GM18526 (cell line): ENCODE data around the gene PRR14L.
A peak's percentile ranks its signal among the peaks of the same experiment; 100 is the strongest.

ENCODE experiments used
- POLR2A ChIP-seq: IDR thresholded peaks from 3 replicates; pipeline ENCODE4 v1.6.1; 2011; ENCODE audit not compliant: insufficient read length; ENCODE audit errors: extremely low read depth

The PRR14L gene

GRCh38 chr22:31654408-31654807, 95.5 kb downstream of the PRR14L start:
- no peak for TF ChIP-seq POLR2A

DNA sequence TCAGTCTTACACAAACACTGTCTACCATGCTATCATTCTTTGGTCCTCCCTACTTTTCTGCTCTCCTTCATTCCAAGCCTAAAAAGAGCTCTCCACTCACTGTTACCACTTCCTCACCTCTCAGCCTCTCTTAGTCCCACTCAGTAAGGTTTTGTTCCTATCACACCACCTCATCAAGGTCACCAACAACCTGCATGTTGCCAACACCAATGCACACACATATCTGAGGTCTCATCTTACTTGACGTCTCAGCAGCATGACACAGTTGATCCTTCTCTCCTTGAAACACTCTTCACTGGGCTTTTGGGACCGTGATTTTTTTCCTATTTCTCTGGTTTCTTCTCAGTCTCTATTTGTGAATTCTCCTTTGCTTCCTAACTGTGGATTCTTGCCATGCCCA, 96.0 kb downstream of the PRR14L start:
- TF ChIP-seq POLR2A: no peak

DNA sequence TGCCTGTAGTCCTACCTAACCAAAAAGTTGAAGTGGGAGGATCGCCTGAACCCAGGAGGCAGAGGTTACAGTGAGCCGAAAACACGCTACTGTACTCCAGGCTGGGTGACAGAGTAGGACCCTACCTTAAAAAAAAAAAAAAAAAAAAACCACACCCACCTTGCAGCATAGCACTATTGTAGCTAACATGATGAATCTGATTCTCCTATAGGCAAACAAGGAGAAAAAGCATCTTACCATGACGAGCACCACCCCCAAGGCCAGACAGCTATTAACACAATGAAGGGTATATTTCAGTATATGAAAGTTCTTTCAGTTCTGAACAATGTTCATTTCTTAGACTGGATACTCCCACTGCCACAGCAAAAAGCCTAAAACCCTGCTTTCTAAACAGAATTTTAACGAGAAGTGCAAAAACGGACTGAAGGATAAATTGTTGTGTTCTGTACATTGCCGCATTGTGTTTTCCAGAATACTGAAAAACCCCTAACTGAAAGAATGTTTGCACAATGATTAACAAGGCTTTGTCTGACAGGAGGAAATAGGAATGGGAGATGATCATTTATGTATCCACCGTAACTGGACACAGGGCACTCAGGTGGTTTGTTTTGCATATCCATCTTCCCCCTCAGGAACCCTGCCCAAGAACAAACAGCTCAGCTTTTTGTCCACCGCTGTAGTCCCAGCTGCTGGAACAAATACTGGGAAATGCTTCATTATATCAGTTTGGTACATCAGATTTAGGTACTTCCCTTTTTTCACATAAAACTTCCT, 96.8 kb downstream of the PRR14L start:
- no peak for TF ChIP-seq POLR2A

- TF ChIP-seq POLR2A: no peak
Observed at GRCh38 chr22:31652088-31652487, 97.8 kb downstream of the PRR14L start.

- TF ChIP-seq POLR2A: no peak
Observed at GRCh38 chr22:31651664-31652063, 98.3 kb downstream of the PRR14L start.

- no peak for TF ChIP-seq POLR2A
Observed at GRCh38 chr22:31650391-31650790, 99.5 kb downstream of the PRR14L start.

- no peak for TF ChIP-seq POLR2A
Observed at GRCh38 chr22:31647523-31648320, 102.2 kb downstream of the PRR14L start.

- TF ChIP-seq POLR2A: no peak
Observed at GRCh38 chr22:31647066-31647465, 102.9 kb downstream of the PRR14L start.

DNA sequence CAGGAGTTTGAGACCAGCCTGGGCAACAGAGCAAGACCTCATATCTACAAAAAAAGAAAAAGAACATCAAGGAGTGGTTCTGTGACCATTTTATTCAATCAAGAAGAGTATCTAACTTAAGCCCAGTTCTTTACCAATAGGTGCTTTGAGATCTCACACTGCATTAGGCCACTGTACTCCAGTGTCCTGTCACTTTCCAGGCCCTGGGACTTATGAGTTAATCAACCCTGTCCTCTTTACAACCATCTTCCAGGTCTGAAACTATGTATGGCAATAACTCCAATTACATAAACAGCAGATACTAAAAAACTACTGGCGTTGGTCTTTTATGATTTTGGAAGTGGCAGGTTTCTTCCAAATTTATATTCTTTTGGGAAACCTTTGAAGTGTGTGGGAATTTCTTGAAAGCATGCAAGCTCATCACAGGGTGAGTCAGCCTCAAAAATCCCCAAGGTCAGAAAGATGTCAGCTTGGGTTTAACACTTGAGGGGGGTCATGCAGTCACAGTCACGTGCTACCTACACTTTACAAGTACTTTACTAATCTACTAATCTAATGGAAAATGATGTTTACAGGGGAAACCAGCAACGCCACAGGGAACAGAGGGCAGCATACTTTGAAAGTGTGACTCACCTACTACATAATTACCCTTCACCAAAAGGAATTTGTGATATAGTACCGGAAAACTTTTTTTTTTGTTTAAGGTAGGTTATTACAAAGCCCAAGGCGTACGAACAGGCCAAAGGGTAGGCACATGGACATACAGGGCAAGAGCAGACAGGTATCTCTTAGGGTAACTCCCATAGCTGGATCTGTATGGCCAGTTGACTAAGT, 103.5 kb downstream of the PRR14L start:
- TF ChIP-seq POLR2A: no peak

DNA sequence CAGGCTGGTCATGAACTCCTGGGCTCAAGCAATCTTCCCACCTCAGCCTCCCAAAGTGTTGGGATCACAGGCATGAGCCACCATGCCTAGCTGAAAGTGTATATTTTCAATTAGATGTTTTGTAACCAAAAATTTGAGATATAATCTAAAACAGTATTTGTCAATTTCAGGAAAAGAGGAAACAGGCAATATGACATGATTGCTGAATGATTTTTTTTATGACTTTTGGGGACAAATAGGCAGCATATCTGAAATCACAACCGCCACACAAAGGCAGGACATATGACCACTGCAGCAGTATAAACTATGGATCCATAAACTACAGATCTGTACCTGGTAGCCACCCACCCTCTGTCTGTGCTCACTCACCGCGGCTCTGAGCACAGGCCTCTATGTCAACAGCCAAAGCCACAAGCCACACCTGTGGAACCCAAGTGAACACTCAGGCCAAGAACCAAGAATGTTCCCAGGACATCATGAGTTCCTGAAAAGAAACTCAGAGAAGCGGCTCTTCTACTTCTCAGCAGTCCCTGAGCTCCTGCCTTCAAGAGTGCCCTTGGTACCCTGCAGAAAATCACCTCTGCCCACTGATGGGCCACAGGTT, 110.4 kb downstream of the PRR14L start:
- TF ChIP-seq POLR2A: no peak

GRCh38 chr22:31637891-31638618, 111.9 kb downstream of the PRR14L start:
- peak; percentile 63 for TF ChIP-seq POLR2A

DNA sequence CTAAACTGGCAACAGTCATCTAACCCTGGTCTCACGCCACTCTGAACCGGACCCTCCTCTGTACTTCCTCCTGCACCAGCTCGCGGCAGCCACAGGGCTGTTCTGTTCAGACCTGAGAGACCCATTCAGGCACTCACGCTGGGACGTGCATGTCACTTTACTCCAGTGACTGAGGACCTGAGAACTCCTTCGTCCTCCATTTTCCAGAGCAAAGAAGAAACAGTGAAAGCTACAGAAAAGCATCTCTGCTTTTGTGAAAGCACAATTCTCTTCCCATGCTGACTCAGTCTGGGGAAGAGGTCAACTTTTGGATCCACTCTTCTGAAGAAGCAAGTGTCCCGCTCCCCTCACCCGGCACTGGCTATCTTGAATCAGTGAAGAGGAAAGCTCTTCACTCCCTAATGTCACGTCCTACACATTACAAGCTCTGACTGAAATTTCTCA, 112.5 kb downstream of the PRR14L start:
- TF ChIP-seq POLR2A: peak; percentile 60

DNA sequence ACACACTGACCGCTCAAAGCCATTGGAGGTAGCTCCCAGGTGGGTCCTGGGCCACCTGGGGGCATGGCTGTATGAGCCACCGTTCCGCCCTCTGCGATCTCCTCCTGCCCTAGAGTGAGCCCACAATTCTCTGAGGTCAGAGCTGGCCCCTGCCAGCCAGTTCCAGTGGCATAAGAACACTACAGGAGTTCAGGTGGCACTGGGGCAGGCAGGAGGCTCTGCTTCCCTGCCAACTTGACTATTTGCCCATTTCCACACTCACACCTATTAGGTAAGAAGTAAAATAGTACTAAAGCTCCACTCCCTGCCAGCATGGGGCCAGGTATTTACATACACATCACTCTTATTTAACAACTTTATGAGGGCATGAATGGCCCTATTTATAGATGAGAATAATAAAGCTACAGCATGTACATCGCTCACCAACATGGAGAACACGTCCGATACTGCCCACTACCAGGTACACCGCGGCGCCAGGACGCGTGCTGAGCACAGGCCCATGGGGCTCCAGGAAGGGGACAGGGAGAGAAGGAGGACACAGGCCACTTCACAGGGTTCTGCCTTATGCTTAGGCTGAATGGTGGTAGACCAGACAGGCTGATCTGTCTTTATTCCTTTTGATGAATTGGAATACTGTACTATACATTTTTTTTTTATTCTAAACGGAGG, 114.2 kb downstream of the PRR14L start:
- TF ChIP-seq POLR2A: no peak

- TF ChIP-seq POLR2A: no peak
Observed at GRCh38 chr22:31631436-31631835, 118.5 kb downstream of the PRR14L start.
